ENCODE measurements around the gene SLC12A7.

DNA sequence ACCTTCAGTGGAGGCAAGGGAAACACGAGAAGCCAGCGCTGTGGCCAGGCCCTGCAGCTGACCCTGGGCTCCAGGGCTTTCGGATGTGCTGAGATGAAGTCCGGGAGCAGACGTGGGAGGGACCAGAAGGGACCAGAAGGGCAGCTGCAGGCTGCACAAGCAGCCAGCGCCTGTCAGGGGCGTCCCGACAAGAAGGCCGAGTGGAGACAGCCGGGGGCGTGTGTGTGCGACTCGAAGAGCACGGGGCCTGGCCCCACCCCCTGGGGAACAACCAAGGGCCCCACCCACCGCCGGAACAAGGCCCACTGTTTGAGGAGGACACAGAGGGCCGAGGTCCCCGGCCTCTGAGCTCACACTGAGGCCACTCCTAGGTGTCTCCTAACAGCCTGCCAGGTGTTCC lies 31.4 kb downstream of the SLC12A7 start:
- TF ChIP-seq, protein P1, sequence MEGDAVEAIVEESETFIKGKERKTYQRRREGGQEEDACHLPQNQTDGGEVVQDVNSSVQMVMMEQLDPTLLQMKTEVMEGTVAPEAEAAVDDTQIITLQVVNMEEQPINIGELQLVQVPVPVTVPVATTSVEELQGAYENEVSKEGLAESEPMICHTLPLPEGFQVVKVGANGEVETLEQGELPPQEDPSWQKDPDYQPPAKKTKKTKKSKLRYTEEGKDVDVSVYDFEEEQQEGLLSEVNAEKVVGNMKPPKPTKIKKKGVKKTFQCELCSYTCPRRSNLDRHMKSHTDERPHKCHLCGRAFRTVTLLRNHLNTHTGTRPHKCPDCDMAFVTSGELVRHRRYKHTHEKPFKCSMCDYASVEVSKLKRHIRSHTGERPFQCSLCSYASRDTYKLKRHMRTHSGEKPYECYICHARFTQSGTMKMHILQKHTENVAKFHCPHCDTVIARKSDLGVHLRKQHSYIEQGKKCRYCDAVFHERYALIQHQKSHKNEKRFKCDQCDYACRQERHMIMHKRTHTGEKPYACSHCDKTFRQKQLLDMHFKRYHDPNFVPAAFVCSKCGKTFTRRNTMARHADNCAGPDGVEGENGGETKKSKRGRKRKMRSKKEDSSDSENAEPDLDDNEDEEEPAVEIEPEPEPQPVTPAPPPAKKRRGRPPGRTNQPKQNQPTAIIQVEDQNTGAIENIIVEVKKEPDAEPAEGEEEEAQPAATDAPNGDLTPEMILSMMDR (conservative IDR thresholded peaks at IDR 0.05), result no peak
- no peak for TF ChIP-seq ZFX (IDR thresholded peaks at IDR 0.05)
